Measurements from ENCODE around the gene SHROOM3.

Gene SHROOM3

DNA sequence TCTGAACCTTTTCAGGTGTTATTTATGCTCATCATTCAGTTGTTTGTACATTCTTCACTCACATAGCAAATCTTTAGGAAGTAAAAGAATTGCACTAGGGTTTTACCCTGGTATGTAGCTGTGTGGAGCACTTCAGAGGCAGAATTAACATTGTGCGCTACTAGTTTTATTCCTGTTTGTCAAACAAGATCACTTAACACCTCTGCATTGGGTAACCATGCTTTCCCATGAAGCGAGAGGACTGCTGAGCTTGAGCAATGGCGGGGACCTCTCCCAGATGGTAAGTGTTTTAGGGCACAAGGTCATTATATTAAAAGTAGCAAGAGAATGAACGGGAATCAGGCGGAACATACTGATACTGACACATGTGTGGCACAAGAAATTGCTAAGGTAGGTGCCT, 59.2 kb downstream of the SHROOM3 start:
- no peak for DNase-seq (ENCODE audit: low spot score)

DNA sequence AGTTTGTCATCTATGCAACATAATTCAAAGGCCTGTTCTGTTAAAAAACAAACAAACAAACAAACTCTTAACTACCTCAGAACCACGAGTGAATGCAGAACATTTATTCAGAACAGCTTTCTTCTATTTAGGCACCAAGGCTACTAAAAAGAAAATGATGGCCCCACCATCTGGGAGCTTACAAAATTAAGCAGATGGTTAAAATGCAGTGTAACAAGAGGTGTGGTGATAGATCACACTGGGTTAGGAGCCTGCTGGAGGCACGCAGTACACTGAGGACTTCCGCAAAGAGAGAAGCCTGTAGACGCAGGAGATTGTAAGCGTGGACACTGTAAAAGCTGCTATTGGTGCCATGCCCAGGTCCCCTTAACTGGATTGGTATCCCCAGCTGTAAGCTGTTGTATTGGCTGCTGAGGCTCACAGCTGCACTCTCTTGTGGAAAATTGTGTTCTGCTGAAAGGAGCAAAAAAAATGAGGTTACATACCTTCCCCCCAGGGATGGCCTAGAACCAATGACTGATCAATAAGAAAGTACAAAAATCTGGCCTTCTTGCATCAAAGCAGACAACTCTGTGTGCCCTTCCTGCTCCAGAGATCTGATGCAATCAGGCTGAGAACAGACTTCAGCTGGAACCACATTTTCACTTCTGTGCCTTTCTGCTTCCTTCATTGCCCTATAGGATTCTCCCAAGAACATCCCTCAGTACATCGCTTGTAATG, 60.0 kb downstream of the SHROOM3 start:
- no peak for DNase-seq (ENCODE audit: low spot score)

GRCh38 chr4:76498550-76498949, 63.5 kb downstream of the SHROOM3 start:
- no peak for DNase-seq (ENCODE audit: low spot score)

DNA sequence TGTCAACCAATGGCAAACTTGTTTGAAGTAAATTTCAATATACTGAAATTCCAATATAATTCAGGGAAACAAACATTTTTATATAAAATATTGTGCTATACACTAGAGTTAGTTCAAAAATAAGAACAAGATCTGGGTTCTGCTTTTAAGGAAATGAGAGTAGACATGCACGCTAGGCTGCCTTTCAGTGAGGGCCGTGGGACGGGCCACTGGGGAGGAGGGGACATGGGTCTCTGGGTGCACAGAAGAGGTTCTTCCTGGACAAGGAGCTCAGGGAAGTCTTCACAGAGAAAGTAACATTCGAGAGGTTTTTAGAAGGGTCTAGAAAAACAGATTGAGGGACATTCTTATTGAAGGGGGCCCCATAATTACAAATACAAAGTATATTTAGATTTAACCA, 64.4 kb downstream of the SHROOM3 start:
- no peak for DNase-seq (ENCODE audit: low spot score)

- no peak for DNase-seq (ENCODE audit: low spot score)
Observed at GRCh38 chr4:76502886-76503285, 67.9 kb downstream of the SHROOM3 start.

DNA sequence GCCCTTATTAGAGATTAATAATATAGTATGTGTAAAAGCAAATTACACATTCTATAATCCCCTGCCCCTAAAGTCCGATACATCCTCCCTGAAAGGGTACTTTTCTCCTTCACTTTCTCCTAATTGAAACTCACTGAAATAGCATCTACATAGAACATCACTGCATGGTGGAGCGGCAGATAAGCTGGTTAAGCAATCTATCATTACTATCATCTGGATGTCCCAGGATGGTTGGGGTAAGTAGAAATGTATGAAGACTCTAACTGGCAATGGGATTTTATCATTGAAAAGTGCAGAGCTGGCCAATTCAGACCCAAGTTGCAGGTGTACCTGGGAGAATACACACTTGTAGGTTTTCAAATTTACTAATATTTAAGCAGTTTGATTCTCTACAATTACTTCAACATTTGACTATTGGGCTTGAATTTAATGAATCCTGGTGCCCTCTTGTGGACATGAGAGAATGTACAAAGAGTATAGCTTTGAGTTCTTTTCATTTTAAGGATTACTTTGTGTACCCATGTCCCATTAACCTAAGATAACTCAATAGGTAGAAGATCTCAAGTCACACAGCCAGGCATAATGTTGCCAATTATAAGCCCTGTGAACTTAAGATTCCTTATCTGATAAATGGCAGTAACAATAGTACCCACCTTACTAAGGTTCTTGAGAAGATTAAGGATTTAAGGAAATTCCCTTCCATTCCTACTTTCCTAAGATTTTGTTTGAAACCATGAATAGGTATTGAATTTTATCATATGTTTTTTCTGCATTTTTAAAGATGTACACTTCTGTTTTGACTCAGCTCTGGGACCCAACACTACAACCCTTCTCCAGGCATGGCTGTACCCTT, 69.8 kb downstream of the SHROOM3 start:
- DNase-seq (ENCODE audit: low spot score): no peak

DNA sequence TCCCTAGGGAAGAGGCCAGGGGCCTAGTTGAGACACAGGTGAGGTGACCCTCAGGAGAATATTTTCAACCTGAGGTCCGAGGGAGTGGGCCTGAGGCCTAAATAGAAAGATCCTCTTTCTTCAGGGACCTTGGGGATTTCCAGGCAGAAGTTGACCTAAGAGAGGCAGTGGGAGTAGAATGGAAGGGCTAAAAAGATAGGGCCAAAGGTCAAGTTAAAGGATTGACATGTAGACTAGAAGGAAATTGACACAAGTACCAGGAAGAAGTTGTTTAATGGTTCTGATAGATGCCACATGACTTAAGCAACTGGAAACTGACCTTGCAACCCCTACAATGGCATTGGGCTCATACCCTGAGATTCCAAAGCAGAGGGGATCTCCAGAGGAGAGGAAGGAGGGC, 76.9 kb downstream of the SHROOM3 start:
- no peak for DNase-seq (ENCODE audit: low spot score)

GRCh38 chr4:76513482-76513881, 78.5 kb downstream of the SHROOM3 start:
- DNase-seq (ENCODE audit: low spot score): no peak

- DNase-seq (ENCODE audit: low spot score): no peak
Observed at GRCh38 chr4:76514087-76514486, 79.1 kb downstream of the SHROOM3 start.

- DNase-seq (ENCODE audit: low spot score): no peak
Observed at GRCh38 chr4:76515975-76516843, 81.2 kb downstream of the SHROOM3 start.

- no peak for DNase-seq (ENCODE audit: low spot score)
Observed at GRCh38 chr4:76518241-76518640, 83.2 kb downstream of the SHROOM3 start.

DNA sequence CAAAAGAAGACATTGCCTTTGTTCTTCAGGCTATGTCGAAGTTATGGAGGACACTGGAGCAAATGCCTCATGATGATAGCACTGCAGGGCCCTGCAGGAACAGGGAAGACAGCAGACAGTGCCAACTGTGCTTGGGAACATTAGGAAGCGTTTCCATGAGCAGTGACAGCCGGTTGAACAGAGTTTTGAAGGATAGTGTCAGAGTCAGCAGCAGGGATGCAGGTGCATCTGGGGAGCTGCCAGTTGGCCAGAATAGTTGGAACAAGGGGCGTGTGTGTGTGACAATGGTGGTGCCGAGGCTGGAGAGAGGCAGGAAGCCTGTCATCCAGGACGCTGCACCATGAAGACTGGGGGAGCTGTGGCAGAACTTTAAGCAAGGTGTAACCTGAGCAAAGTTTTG, 88.6 kb downstream of the SHROOM3 start:
- no peak for DNase-seq (ENCODE audit: low spot score)

GRCh38 chr4:76525751-76526150, 90.7 kb downstream of the SHROOM3 start:
- no peak for DNase-seq (ENCODE audit: low spot score)

DNA sequence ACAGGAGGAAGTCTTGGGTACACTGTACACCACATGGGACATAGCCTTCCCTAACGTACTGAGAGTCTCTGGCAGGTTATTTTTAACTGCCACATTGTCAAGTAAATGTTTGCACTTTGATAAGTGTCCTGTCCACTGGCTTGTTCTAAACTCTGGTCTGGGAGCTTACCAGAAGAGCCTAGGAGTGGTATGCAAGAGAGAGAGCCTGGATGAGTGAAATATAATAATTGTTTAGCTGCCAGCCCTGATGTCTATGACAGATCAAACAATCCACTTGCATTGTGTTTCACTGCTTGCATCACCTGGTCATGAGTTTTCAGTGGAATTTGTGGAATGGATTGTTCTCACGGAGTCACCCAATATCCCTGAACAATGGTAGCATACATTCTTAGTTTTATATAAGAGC, 91.6 kb downstream of the SHROOM3 start:
- DNase-seq (ENCODE audit: low spot score): no peak

DNA sequence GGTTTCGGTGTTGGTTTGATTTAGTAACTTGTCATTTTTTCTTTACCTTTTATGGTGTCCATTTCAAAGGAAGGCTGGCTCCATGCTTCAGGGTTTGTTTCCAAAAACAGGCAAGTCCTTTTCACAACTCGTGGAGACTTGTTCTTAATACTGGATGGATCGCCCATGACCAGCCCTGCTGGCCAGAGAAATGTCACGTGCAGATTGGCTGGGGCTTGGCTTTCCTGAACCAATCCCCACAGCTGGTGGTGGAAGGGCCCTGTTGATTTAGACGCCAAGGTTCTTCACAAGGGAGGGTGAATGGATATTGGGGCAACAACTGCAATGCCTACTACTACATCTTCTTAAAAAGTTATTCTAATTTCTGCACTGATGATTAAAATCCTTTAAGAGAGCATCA, 92.6 kb downstream of the SHROOM3 start:
- no peak for DNase-seq (ENCODE audit: low spot score)

GRCh38 chr4:76531597-76531996, 96.6 kb downstream of the SHROOM3 start:
- no peak for DNase-seq (ENCODE audit: low spot score)

DNA sequence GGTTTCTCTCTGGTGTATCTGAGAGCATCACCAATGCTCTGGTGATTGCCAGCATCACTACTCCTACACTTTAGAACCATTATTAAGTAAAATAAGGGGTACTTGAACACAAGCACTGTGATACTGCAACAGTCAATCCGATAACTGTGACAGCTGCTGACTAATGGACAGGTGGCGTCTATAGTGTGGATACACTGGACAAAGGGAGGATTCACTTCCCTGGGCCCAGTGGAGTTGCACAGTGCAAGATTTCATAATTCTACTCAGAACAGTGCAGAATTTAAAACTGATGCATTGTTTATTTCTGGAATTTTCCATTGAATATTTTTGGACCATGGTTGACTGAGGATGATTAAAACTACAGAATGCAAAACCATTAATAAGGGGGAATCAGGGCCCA, 97.8 kb downstream of the SHROOM3 start:
- no peak for DNase-seq (ENCODE audit: low spot score)

GRCh38 chr4:76533314-76533713, 98.3 kb downstream of the SHROOM3 start:
- DNase-seq (ENCODE audit: low spot score): no peak

DNA sequence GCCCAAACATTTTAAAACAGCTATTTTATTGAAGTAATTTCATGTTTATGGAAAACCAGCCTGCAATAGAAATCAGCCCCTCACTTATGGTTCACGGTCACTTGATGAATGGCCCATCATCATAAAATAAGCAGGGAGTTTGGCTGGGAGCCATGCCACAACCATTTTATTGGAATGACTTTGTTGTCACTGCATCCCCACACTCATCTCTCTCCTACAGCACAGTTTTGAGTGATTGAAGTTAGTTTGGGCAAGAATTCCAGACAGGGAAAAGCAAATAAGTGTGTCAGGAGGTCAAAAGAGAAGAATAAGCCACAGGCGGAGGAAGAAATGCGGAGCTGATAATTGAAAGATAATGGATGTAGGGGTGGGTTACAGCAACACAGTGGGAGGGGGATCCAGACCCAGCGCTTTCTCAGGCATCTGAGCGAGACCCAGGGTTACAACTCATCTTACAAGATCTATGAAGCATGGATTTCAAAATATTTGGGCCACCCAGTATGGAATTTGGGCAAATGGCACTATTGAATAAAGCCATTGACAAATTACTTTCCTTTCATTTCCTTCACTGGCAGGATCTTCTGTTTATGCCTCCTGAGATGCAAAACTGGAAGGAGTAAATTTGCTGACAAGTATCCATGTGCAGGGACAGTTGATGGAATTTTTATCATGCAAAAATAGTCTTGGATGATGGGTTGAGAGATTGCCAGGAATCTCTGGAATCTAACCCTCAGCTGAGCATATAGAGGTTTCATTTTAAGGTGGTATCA, 100.8 kb downstream of the SHROOM3 start:
- DNase-seq (ENCODE audit: low spot score): no peak

- no peak for DNase-seq (ENCODE audit: low spot score)
Observed at GRCh38 chr4:76536373-76536689, 101.3 kb downstream of the SHROOM3 start.

- DNase-seq (ENCODE audit: low spot score): no peak
Observed at GRCh38 chr4:76538296-76538695, 103.3 kb downstream of the SHROOM3 start.

DNA sequence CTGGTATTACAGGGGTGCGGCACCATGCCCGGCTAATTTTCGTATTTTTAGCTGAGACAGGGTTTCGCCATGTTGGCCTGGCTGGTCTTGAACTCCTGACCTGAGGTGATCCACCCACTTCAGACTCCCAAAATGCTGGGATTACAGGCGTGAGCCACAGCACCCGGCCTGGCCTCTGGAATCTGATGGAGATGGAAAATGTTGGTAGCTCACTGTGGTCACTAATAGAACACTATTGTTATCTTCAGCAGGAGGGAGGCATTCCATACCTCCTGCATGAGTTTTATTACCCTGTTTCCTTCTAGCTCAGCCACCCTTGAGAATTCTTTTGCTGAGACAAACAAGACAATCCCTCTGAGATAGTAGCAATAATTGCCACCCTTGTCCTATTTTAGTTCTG, 105.0 kb downstream of the SHROOM3 start:
- no peak for DNase-seq (ENCODE audit: low spot score)

All from HuH-7.5 (cell line).